Measurements from ENCODE around the gene DAPK3.

DAPK3 gene

GRCh38 chr19:3919793-3920192 lies 51.1 kb downstream of the DAPK3 start:
- TF ChIP-seq GATA3 (IDR thresholded peaks at IDR 0.05; ENCODE audit: low read depth, low read length), result no peak

GRCh38 chr19:3916033-3916432 lies 54.9 kb downstream of the DAPK3 start:
- TF ChIP-seq GATA2 (IDR thresholded peaks at IDR 0.05; ENCODE audit: low read depth, low read length) (no peak), GATA3 (IDR thresholded peaks at IDR 0.05; ENCODE audit: low read depth, low read length) (no peak)

- TF ChIP-seq GATA2 (IDR thresholded peaks at IDR 0.05; ENCODE audit: low read depth, low read length), result no peak
- TF ChIP-seq GATA3 (IDR thresholded peaks at IDR 0.05; ENCODE audit: low read depth, low read length), result no peak
Observed at GRCh38 chr19:3914199-3914598, 56.7 kb downstream of the DAPK3 start.

- no peak for TF ChIP-seq GATA3 (IDR thresholded peaks at IDR 0.05; ENCODE audit: low read depth, low read length)
- TF ChIP-seq GATA2 (IDR thresholded peaks at IDR 0.05; ENCODE audit: low read depth, low read length), result no peak
Observed at GRCh38 chr19:3910105-3910504, 60.8 kb downstream of the DAPK3 start.
